Muscle of leg (tissue), 16 donors: Measurements from ENCODE around the gene ZNF680. TPM values are rescaled to one million over a fixed set of nuclear protein-coding genes. Genes with fewer than 3 reads are reported as not detected.

Experiments
- DNase-seq: peaks from one replicate; pipeline ENCODE4 v3.0.0; 2013
- H3K27ac ChIP-seq: one replicate; pipeline ENCODE4 v1.5.1; 2013; ENCODE audit warnings: mild to moderate bottlenecking, low read length, control low read depth
- H3K27me3 ChIP-seq: one replicate; pipeline ENCODE4 v1.6.1; 2013; ENCODE audit warnings: low read length; ENCODE audit not compliant: control insufficient read depth, insufficient read depth
- H3K36me3 ChIP-seq: one replicate; pipeline ENCODE4 v1.6.1; 2013; ENCODE audit warnings: low read length; ENCODE audit not compliant: control insufficient read depth, insufficient read depth
- H3K4me1 ChIP-seq: one replicate; pipeline ENCODE4 v1.6.1; 2013; ENCODE audit warnings: low read length; ENCODE audit not compliant: control insufficient read depth, insufficient read depth
- H3K4me3 ChIP-seq: one replicate; pipeline ENCODE4 v1.5.1; 2013; ENCODE audit warnings: low read length, control low read depth
- H3K9me3 ChIP-seq: replicated peaks from 2 replicates; pipeline ENCODE4 v1.6.1; 2013; ENCODE audit warnings: low read depth, low read length; ENCODE audit not compliant: control insufficient read depth
- WGBS: methylation state at CpG from one replicate; pipeline ENCODE4 v1.1.5; 2013; ENCODE audit warnings: missing lambda C conversion rate; ENCODE audit not compliant: insufficient coverage; 5-methylcytosine and 5-hydroxymethylcytosine counted together
- long read RNA-seq, 11 donors: transcript quantifications; one replicate each; lab custom pipeline, GENCODE V29; 2026
- polyA plus RNA-seq, 8 donors: library from polyadenylated mRNA; unstranded; fragments of 120-200 nt; gene quantifications; one replicate each; pipeline versions ENCODE4 v1.2.1 to v1.2.3, GENCODE V29; 2013; ENCODE audit warnings: inconsistent platforms in 1 of 8, low replicate concordance in 1 of 8; ENCODE audit not compliant: insufficient read length in 8 of 8, insufficient read depth in 1 of 8
- total RNA-seq: library from RNA; stranded (reverse); fragments of 120-200 nt; gene quantifications from one replicate; pipeline ENCODE4 v1.2.4, GENCODE V29; 2013

Gene ZNF680
- total RNA-seq: 14.1 TPM
- 10 to 100 TPM in 2 of 8 donors, 1 to 10 TPM in 6; 6.8 to 11.0 (median 8.3) TPM for polyA plus RNA-seq
- long read RNA-seq, donor 1, partial matches to known transcripts: 0 of 1 reads
- long read RNA-seq, donor 1, other reads (novel, unspliced or antisense): 0 of 1 reads
- long read RNA-seq, donor 2, partial matches to known transcripts: 0 of 1 reads
- long read RNA-seq, donor 2, other reads (novel, unspliced or antisense): 0 of 1 reads
- long read RNA-seq, donor 3: 0 reads
- long read RNA-seq, donor 4, partial matches to known transcripts: 0 of 2 reads
- long read RNA-seq, donor 4, other reads (novel, unspliced or antisense): 0 of 2 reads
- long read RNA-seq, donor 5, partial matches to known transcripts: 0 of 13 reads
- long read RNA-seq, donor 5, other reads (novel, unspliced or antisense): 10 of 13 reads
- long read RNA-seq, donor 6, partial matches to known transcripts: 0 of 12 reads
- long read RNA-seq, donor 6, other reads (novel, unspliced or antisense): 10 of 12 reads
- long read RNA-seq, donor 7, partial matches to known transcripts: 0 of 4 reads
- long read RNA-seq, donor 7, other reads (novel, unspliced or antisense): 0 of 4 reads
- long read RNA-seq, donor 8, partial matches to known transcripts: 0 of 1 reads
- long read RNA-seq, donor 8, other reads (novel, unspliced or antisense): 0 of 1 reads
- long read RNA-seq, donor 9, partial matches to known transcripts: 0 of 1 reads
- long read RNA-seq, donor 9, other reads (novel, unspliced or antisense): 0 of 1 reads
- long read RNA-seq, donor 10, partial matches to known transcripts: 0 of 4 reads
- long read RNA-seq, donor 10, other reads (novel, unspliced or antisense): 0 of 4 reads
- long read RNA-seq, donor 11, partial matches to known transcripts: 0 of 2 reads
- long read RNA-seq, donor 11, other reads (novel, unspliced or antisense): 0 of 2 reads

GRCh38 chr7:64562626-64563278 lies at the start of gene ZNF680:
ZNF680 (minus strand) TSS chr7:64563071; CDS start chr7:64562954, 117 bp downstream.
- no peaks in the 10 kb centered on the region for H3K27me3 ChIP-seq

GRCh38 chr7:64612452-64612851 lies 49.6 kb upstream of the ZNF680 start:
- H3K9me3 ChIP-seq: peaks cover 7% of the 10 kb centered on the region
- no peaks in the 10 kb centered on the region for H3K36me3 ChIP-seq
- no peaks in the 10 kb centered on the region for H3K4me1 ChIP-seq
- no peak overlapping the region for H3K27ac ChIP-seq
- H3K27me3 ChIP-seq: no peaks in the 10 kb centered on the region
- DNase-seq: no peak
- no peak overlapping the region for H3K4me3 ChIP-seq
- 77% methylated on average over 4 of the region's 4 CpGs for WGBS

More at GRCh38 chr7:64562626-64563278, at the start of gene ZNF680:
- Histone ChIP-seq H3K27ac (peak within 1 kb of the TSS; percentile 96), H3K9me3 (no peaks in the 10 kb centered on the region), H3K4me3 (peak within 1 kb of the TSS; percentile 75), H3K36me3 (peaks cover 2% of the 10 kb centered on the region), H3K4me1 (peaks cover 3% of the 10 kb centered on the region)
- 0% methylated on average over 32 of the region's 33 CpGs for WGBS
- peak; percentile 99 for DNase-seq

- no peaks in the 10 kb centered on the region for H3K4me1 ChIP-seq
- no peak overlapping the region for H3K27ac ChIP-seq
- H3K27me3 ChIP-seq: no peaks in the 10 kb centered on the region
- WGBS: no CpG with 5 or more reads among the region's 1 CpG
- H3K4me3 ChIP-seq: no peak overlapping the region
- DNase-seq: no peak
- no peaks in the 10 kb centered on the region for H3K36me3 ChIP-seq
- H3K9me3 ChIP-seq: peaks cover 2% of the 10 kb centered on the region
Measured at GRCh38 chr7:64611717-64612116, 48.8 kb upstream of the ZNF680 start.

GRCh38 chr7:64610997-64611396 lies 48.1 kb upstream of the ZNF680 start:
- H3K27ac ChIP-seq: no peak overlapping the region
- no peak for DNase-seq
- no peaks in the 10 kb centered on the region for H3K4me1 ChIP-seq
- H3K4me3 ChIP-seq: no peak overlapping the region
- no peaks in the 10 kb centered on the region for H3K9me3 ChIP-seq
- no peaks in the 10 kb centered on the region for H3K27me3 ChIP-seq
- 91% methylated on average over 2 of the region's 4 CpGs for WGBS
- no peaks in the 10 kb centered on the region for H3K36me3 ChIP-seq

GRCh38 chr7:64608116-64608910 lies 45.4 kb upstream of the ZNF680 start:
- Histone ChIP-seq H3K27me3 (no peaks in the 10 kb centered on the region), H3K36me3 (no peaks in the 10 kb centered on the region), H3K4me1 (no peaks in the 10 kb centered on the region), H3K4me3 (no peak overlapping the region), H3K27ac (no peak overlapping the region), H3K9me3 (no peaks in the 10 kb centered on the region)
- no peak for DNase-seq
- 82% methylated on average over 4 of the region's 6 CpGs for WGBS

GRCh38 chr7:64606385-64606784 lies 43.5 kb upstream of the ZNF680 start:
- Histone ChIP-seq H3K4me3 (no peak overlapping the region), H3K9me3 (no peaks in the 10 kb centered on the region), H3K36me3 (no peaks in the 10 kb centered on the region), H3K27ac (no peak overlapping the region), H3K4me1 (no peaks in the 10 kb centered on the region), H3K27me3 (no peaks in the 10 kb centered on the region)
- DNase-seq: no peak

- no peaks in the 10 kb centered on the region for H3K4me1 ChIP-seq
- DNase-seq: no peak
- no peak overlapping the region for H3K27ac ChIP-seq
- H3K9me3 ChIP-seq: no peaks in the 10 kb centered on the region
- H3K4me3 ChIP-seq: no peak overlapping the region
- H3K27me3 ChIP-seq: no peaks in the 10 kb centered on the region
- H3K36me3 ChIP-seq: no peaks in the 10 kb centered on the region
- 100% methylated on average over 1 of the region's 1 CpG for WGBS
Measured at GRCh38 chr7:64603271-64603670, 40.4 kb upstream of the ZNF680 start.

GRCh38 chr7:64602518-64602917 lies 39.6 kb upstream of the ZNF680 start:
- DNase-seq: no peak
- WGBS: no CpG with 5 or more reads among the region's 2 CpGs
- H3K27ac ChIP-seq: no peak overlapping the region

GRCh38 chr7:64602086-64602485 lies 39.2 kb upstream of the ZNF680 start:
- no peak overlapping the region for H3K27ac ChIP-seq
- H3K4me1 ChIP-seq: no peaks in the 10 kb centered on the region
- no peak for DNase-seq
- 77% methylated on average over 2 of the region's 3 CpGs for WGBS
- H3K4me3 ChIP-seq: no peak overlapping the region
- no peaks in the 10 kb centered on the region for H3K9me3 ChIP-seq
- no peaks in the 10 kb centered on the region for H3K36me3 ChIP-seq
- no peaks in the 10 kb centered on the region for H3K27me3 ChIP-seq

More at GRCh38 chr7:64602518-64602917, 39.6 kb upstream of the ZNF680 start:
- Histone ChIP-seq H3K36me3 (no peaks in the 10 kb centered on the region), H3K27me3 (no peaks in the 10 kb centered on the region), H3K4me3 (no peak overlapping the region), H3K4me1 (no peaks in the 10 kb centered on the region), H3K9me3 (no peaks in the 10 kb centered on the region)
